ACHN (cell line): Measurements from ENCODE around the gene ZNF518A.

Experiments
- DNase-seq: peaks from one replicate; pipeline ENCODE4 v3.0.0-alpha.2; 2015
- in situ Hi-C: cut with HindIII; loops from 2 replicates; pipeline ENCODE4 v1.10.0; 2017; ENCODE audit warnings: low sequenced_read_pairs, low pct_ligation_motif_present, low pct_unique_long_range_greater_than_20kb

ZNF518A gene, protein sequence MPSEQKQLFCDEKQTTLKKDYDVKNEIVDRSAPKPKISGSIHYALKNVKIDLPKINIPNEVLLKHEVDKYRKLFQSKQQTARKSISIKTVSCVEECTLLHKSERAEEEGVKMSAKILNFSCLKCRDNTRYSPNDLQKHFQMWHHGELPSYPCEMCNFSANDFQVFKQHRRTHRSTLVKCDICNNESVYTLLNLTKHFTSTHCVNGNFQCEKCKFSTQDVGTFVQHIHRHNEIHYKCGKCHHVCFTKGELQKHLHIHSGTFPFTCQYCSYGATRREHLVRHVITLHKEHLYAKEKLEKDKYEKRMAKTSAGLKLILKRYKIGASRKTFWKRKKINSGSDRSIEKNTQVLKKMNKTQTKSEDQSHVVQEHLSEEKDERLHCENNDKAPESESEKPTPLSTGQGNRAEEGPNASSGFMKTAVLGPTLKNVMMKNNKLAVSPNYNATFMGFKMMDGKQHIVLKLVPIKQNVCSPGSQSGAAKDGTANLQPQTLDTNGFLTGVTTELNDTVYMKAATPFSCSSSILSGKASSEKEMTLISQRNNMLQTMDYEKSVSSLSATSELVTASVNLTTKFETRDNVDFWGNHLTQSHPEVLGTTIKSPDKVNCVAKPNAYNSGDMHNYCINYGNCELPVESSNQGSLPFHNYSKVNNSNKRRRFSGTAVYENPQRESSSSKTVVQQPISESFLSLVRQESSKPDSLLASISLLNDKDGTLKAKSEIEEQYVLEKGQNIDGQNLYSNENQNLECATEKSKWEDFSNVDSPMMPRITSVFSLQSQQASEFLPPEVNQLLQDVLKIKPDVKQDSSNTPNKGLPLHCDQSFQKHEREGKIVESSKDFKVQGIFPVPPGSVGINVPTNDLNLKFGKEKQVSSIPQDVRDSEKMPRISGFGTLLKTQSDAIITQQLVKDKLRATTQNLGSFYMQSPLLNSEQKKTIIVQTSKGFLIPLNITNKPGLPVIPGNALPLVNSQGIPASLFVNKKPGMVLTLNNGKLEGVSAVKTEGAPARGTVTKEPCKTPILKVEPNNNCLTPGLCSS (N-terminal part only)

DNA sequence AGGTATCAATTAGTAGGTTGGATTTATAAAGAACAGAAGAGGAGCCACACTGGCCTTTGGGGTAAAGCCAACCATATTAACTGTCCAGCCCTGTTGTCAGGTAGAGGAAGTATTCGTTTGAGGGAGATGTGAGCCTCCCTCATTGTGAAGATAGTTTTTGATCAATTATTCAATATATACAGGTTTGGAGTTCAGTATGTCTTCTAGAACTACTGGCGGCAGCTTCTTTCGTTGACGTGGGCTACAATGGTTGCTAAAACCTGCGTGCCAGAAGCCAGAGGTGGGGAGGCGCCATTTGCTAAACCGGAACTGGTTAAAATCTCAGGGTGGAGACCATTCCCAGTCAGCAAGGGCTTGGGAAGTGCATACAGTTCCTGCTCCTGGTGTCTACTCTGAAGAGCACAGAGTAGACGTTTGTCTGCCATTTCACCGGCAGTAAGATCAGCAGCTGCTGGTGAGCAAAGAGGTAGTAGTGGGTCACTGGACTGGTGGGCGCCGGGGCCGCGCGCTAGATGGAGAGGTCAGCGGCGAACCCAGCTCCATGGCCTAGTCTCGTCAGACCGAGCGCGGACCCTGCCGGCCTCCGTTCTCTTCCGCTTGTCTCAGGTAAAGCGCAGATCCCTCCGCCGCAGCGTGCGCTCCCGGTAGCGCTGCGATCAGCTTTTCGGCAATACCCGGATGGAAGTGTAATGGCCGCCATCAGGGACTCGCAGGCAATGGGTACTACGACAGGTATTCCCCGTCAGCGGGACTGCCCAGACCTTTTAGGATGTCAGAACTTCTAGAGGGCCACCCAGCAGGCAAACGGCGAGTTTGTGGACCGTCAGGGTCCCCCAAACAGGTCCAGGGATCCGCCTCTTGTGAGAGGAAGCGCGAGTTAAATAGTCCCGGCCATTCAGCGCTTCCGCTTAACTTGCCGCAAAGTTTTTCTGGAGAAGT is at the start of gene ZNF518A:
Gene ZNF518A, plus strand, starts transcription at position 911 of the 939 bp plus-strand sequence. CDS start 26,026 bp downstream, outside the sequence.
- in situ Hi-C loops: no loop called here
- DNase-seq: peak; percentile 99

DNA sequence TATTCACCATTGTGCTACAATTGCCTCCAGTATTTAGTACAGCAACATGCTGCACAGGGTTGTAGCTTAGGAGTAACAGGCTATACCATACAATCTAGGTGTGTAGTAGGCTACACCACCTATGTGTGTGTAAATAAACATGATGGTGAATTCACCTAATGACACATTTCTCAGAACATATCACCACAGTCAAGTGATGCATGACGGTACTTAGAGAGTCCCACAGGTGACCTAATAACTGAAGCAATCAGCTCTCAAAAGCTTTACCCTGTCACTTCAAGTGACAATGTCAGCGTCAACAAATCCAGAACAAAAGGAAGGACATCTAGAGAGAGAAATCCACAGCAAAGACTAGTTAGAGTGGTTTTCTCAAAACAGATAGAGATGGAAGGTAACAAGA is 47.9 kb upstream of the ZNF518A start:
- no peak for DNase-seq
- in situ Hi-C loops: no loop called here

DNA sequence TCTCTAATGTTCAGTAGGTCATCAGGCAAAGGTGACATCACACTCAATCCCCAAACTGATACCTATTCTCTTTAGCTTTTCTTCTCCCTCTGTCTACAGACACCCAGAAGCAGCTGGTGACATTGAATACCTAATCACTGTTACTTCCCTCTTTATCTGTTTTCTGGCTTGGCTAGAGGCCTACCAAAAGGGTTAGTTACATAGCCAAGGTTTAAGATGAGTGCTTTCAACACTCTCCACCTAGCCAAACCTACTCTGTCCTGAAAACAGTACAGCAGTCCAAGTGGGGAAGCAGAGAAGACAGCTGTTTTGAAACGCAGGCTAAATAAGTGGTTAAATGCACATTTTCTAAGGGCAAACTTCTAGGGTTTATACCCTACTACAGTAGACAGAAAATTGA is 47.3 kb upstream of the ZNF518A start:
- no peak for DNase-seq
- in situ Hi-C loops: no loop called here

DNA sequence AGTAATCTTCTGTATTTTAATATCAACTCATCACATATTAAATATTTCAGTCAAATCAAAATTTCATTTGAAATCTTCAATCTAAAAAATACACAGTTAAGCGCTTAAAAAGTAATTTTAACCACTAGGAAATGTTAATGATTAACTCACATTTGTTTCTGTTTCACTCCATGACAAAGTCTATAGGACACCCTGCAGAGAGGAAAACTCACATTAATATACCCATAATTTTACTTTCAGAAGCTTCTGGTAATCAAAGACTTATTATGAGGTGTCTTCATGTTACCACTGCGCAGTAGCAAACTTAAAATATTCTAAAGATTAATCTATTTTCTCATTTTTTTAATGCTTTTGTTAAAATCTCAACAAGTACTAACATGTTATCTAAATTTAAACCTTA is 41.0 kb upstream of the ZNF518A start:
- in situ Hi-C loops: no loop called here
- peak; percentile 72 for DNase-seq

DNA sequence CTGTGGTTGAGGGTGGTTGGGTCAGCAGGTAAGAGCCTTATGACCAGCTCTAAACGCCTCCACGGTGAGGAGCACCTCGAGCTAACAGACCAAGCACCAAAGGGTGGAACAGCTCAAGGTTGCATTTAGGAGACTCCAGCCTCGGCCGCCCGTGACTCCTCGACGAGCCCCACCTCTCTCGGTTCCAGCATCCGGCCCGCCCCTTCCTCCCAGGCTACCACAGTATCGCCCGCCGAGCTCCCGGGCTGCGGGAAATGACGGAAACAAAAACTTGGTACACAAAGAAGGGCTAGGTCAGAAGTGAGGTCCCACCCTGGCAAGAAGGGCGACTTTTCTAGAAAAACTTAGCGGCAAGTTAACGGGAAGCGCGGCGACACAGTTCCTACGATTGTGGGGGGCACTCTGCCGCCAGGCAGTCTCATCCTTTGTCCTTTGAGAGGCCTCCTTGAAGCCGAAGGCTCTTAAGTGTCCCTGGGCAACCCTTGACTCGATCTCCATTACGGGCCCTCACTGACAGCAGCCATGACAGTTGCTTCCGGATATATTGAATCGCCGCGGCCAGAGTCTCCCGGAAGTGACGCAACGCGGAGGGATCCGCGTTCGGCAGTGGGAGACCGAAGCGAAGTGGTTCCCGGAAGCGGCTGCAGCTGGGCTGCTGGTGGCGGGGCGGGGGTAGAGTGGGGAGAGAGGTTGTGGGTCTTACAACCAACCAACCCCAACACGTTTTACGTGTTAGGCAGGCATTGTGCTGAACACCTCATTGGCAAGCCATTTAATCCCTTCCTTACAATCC is 40.2 kb upstream of the ZNF518A start:
- in situ Hi-C loops: no loop called here

DNA sequence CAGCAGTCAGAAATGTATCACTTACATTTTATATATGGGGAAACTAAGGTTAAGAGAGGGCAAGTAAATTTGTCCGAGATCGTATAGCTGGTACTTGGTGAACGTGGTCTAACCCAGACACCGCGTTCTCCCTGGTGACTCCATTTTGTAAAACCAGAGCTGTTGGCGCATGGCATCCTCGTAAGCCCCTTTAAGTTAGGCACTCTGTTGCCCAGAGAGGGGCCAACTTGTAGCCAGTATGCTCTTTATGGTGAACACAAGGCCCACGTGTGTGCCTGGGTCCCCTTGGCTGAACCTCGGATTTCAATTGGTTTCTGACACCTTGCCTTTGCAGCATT is 39.7 kb upstream of the ZNF518A start:
- DNase-seq: no peak
- in situ Hi-C loops: no loop called here

More for the DNA sequence above, 40.2 kb upstream of the ZNF518A start:
- DNase-seq: peak; percentile 97

DNA sequence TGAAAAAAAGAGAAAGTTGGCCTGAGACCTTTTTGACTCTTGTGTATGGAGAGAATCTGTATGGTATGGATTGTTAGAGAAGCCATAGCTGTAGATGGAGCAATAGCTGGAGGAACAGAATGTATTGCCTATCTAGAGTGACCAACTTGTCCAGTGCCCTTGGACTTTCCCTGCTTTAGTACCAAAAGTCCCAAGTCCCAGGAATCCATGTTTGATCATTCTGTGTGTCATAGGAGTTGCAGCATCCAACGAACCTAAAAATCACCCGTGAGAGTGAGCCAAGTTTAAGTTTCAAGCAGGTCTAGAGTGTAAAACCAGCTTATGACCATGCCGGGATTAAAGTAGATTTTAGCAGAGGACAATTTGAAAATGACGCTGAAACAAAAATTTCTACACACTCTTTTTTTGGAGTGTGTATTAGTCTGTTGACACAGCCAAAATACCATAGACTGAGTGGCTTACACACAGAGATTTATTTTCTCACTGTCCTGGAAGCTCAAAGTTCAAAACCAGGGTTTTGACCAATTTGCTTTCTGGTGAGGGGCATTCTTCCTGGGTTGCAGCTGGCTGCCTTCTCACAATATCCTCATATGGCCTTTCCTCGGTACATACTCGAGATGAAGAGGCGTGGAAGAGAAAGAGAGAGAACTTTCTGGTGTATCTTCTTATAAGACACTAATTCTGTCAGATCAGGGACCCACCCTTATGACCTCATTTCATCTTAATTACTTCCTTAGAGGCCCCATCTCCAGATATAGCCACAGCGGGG is 36.9 kb upstream of the ZNF518A start:
- DNase-seq: no peak
- in situ Hi-C loops: no loop called here

DNA sequence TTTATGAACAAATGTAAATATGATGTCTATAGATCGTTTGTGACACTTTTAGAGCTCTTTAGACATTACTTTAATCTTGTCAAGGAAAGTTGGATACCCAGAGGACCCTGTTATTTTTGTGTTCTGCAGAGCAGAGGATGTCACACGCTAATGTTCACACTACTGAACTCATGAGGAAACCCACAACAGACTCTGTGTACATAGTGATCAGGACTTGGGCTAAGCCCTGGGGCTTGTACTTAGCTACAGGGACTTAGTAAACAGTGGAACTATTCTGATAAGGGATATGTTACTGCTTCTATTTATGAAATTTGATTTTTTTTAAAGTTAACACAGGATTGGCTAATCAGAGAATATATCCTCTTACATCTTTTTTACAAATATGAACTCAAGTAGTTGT is 36.1 kb upstream of the ZNF518A start:
- in situ Hi-C loops: no loop called here
- no peak for DNase-seq

DNA sequence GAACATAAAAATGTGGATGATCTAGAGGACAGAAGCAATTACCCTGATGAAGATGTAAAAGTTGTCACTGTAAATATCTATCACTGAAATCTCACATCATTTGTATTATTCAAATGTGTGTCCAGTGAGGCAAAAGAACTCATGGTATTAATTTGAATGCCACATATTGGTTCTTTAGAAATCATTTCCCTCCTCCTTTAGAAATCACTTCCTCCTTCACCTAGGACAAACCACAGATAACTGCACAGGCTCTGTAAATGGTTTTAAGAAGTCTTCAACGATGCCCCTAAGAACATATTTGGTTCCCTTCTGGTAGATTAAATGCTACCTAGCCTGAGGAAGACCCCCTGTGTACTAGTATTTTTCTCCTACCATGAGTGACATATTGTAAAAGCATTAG is 33.1 kb upstream of the ZNF518A start:
- DNase-seq: no peak
- in situ Hi-C loops: no loop called here

DNA sequence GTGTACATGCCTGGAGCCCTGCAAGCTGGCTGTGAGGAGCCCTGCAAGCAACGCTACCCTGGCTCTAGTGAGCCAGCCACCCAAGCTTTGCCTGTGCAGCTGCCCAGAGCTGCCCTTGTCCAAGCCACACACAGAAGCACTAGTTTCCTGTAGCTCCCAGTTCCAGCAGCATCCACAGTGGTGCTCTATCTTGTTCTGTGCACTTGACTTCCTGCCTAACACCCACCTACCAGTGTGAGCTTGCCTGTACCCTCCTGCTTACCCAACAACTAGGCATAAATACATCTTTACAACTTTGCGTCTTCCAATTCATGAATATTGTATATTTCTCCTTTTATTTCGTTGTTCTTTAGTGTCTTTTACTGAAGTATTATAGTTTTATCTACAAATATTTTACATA is 32.2 kb upstream of the ZNF518A start:
- DNase-seq: no peak
- in situ Hi-C loops: no loop called here

DNA sequence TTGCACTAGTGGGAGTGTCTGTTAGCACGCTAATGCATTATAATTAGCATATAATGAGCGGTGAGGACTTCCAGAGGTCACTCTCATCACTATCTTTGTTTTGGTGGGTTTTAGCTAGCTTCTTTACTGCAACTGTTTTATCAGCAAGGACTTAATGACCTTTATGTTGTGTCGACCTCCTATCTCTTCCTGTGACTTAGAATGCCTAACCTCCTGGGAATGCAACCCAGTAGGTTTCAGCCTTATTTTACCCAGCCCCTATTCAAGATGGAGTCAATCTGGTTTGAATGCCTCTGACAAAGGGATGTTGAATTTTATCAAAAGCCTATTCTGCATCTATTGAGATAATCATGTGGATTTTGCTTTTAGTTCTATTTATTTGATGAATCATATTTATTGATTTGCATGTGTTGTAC is 22.5 kb upstream of the ZNF518A start:
- DNase-seq: no peak
- in situ Hi-C loops: no loop called here

DNA sequence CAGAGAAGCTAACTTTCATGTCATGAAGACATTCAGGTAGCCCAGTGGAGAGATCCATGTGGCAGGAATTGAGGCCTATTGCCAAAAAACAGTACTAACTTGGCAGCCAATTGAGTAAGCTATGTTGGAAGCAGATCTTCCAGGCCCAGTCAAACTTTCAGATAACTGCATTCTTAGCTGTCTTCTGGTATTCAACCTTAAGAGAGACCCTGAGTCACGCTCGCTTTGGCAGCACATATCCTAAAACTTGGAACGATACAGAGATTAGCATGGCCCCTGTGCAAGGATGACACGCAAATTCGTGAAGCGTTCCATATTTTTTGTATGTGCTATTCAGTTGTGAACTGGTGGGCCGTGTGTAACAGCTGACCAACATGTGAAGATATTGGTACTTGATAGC is 17.6 kb upstream of the ZNF518A start:
- in situ Hi-C loops: no loop called here
- no peak for DNase-seq

DNA sequence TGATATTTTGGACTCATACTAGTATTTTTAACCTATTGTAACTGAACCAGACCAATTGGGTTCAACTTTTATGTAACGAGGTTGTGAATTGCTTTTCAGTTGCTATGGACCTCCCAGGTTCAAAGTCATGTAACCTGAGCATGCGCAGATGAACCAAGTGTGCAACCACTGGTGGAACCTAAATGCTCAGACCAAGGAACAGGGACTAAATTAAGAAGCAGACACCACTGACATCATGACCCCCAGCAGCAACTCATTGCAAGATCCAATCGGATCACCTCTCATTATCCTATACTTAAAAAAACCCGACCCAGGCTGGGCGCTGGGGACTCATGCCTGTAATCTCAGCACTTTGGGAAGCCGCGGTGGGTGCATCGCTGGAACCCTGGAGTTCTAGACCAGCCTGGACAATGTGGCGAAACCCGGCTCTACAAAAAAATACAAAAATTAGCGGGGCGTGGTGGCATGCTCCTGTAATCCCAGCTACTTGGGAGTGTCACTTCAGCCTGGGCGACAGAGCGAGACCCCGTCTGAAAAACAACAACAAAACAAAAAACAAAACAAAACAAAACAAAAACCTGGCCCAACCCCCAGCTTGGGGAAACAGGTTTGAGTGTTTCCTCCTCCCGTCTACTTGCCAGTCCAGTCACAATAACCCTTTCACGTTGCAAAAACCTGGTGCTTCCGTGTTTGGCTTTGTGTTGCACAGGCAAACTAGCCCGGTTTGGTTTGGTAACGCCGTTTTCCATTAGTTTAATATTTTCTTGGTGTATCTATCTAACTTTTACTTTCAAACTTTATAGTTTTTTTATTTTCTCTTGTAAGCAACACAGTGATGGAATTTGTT is 11.3 kb upstream of the ZNF518A start:
- in situ Hi-C loops: no loop called here
- DNase-seq: no peak

DNA sequence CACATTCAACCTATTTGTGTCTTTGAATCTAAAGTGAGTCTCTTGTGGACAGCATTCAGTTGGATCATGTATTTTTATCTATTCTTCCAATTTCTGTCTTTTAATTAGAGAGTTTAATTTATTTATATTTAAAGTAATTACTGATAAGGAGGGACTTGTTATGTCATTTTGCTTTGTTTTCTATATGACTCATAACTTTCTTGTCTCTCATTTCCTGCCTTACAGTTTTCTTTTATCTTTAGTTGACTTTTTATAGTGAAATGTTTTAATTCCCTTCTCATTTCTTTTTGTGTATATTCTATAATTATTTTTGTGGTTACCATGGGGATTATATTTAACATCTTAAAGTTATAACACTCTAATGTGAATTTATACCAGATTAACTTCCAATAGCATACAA is 7.3 kb upstream of the ZNF518A start:
- in situ Hi-C loops: no loop called here
- no peak for DNase-seq

DNA sequence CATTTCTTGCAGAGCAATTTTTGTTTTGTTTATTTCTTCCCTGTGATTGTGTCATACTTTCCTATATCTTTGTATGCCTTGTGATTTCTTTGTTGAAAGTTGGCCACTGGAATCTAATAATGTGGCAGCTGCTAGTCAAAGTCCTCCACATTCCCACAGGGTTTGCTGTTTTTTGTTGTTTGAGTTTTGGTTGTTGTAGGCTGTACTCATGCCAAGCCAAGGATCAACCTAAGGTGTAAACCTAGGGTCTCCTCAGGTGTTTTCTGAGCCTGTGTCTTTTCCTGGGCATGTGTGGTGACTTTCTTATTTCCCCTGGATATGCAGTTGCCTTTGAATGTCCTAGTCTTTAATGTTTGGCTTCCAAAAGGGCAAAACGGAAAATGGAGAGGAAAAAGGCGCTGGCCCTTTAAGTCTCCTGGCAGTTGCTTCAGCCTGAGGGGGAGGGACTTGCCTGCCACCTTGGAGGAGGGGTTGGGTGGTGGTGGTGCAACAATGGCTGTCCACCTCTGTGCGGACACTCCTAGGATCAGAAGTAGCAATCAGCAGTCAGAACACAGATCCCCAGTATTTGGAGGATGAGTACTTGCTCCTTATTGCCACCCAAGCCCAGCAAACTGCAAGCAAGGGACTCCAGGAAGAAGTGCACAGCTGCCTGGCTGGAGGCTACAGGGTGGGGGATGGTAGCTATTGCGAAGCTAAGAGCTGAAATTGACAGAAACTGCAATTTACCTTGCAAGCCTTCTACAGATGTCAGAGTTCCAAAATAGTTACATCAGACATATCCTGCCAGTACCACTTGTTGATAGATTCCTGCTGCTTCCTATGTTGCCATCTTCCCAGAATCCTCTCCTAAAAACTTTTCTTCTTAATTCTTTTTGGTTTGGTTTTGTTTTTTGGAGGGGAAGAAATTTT is 5.6 kb upstream of the ZNF518A start:
- DNase-seq: peak; percentile 70
- in situ Hi-C loops: no loop called here
